ENCODE measurements around the gene SCARB2.

SCARB2 gene

GRCh38 chr4:76256032-76256431 lies 42.4 kb upstream of the SCARB2 start:
- H3K4me2 ChIP-seq (ENCODE audit: insufficient read depth, low read length, poor library complexity, severe bottlenecking): no peak overlapping the region
- H2AK5ac ChIP-seq (ENCODE audit: low read depth, low read length): peak overlapping the region; percentile 28
- H3K4me1 ChIP-seq (ENCODE audit: control insufficient read depth in 2 of 2, insufficient read depth in 1 of 2, low read depth in 1 of 2, low read length in 2 of 2): peaks cover 6 to 8% of the 10 kb centered on the region in 2 donors
- peaks cover 0 to 2% of the 10 kb centered on the region in 2 donors for H3K9me3 ChIP-seq (replicated peaks in 1 of 2; ENCODE audit: control insufficient read depth in 2 of 2, insufficient read depth in 1 of 2, low read depth in 1 of 2, low read length in 2 of 2)
- no peak overlapping the region for H4K8ac ChIP-seq (ENCODE audit: low read depth, low read length)
- H3K23ac ChIP-seq (ENCODE audit: low read depth, low read length, poor library complexity): no peak overlapping the region
- H3K4me3 ChIP-seq (ENCODE audit: low read length in 2 of 2): no peak overlapping the region
- no peak overlapping the region for H2BK15ac ChIP-seq (ENCODE audit: low read length)
- H3K18ac ChIP-seq (ENCODE audit: low read length): peak overlapping the region; percentile 13
- no peak overlapping the region for H2BK120ac ChIP-seq (ENCODE audit: low read depth, low read length)
- no peak overlapping the region for H4K91ac ChIP-seq (ENCODE audit: low read depth, low read length, poor library complexity)
- no peak overlapping the region for H3K27ac ChIP-seq (replicated peaks; ENCODE audit: low read length)
- no peaks in the 10 kb centered on the region for H3K79me1 ChIP-seq (ENCODE audit: low read depth, low read length)
- H3K4ac ChIP-seq (ENCODE audit: low read length): no peak overlapping the region
- H2BK5ac ChIP-seq (ENCODE audit: low read length): no peak overlapping the region
- H3K27me3 ChIP-seq (ENCODE audit: control insufficient read depth in 3 of 3, insufficient read depth in 3 of 3, low read depth in 1 of 3, low read length in 3 of 3): peaks cover 0 to 3% (median 2%) of the 10 kb centered on the region in 3 experiments
- H2BK12ac ChIP-seq (ENCODE audit: low read length): no peak overlapping the region
- H2AFZ ChIP-seq (ENCODE audit: low read length): no peak overlapping the region
- H3K9ac ChIP-seq (ENCODE audit: low read depth, low read length, poor library complexity): no peak overlapping the region
- WGBS, 2 donors (ENCODE audit: extremely low coverage in 2 of 2, insufficient read length in 2 of 2, insufficient replicate concordance in 1 of 2): no CpG with 5 or more reads among the region's 6 CpGs
- H3K14ac ChIP-seq (ENCODE audit: low read length): no peak overlapping the region
- no peak for DNase-seq (ENCODE audit: low spot score)
- no peaks in the 10 kb centered on the region for H3K36me3 ChIP-seq (replicated peaks in 1 of 2; ENCODE audit: control insufficient read depth in 2 of 2, insufficient read depth in 2 of 2, low read length in 2 of 2)

- WGBS, 2 donors (ENCODE audit: extremely low coverage in 2 of 2, insufficient read length in 2 of 2, insufficient replicate concordance in 1 of 2): no CpG with 5 or more reads among the region's 6 CpGs
- Histone ChIP-seq H3K36me3 (replicated peaks in 1 of 2; ENCODE audit: control insufficient read depth in 2 of 2, insufficient read depth in 2 of 2, low read length in 2 of 2) (no peaks in the 10 kb centered on the region), H3K18ac (ENCODE audit: low read length) (no peak overlapping the region)
These were observed 39.9 kb upstream of the SCARB2 start for GRCh38 chr4:76253511-76253910.

GRCh38 chr4:76252271-76252653 lies 38.6 kb upstream of the SCARB2 start:
- peak overlapping the region; percentile 95 for H3K14ac ChIP-seq (ENCODE audit: low read length)
- no peak overlapping the region for H3K18ac ChIP-seq (ENCODE audit: low read length)
- no CpG with 5 or more reads among the region's 8 CpGs for WGBS, 2 donors (ENCODE audit: extremely low coverage in 2 of 2, insufficient read length in 2 of 2, insufficient replicate concordance in 1 of 2)
- no peak overlapping the region for H3K4ac ChIP-seq (ENCODE audit: low read length)
- no peak overlapping the region for H3K27ac ChIP-seq (replicated peaks; ENCODE audit: low read length)
- H3K4me3 ChIP-seq (ENCODE audit: low read length in 2 of 2): peak overlapping the region; percentile 55 to 82
- peak overlapping the region; percentile 46 for H2BK12ac ChIP-seq (ENCODE audit: low read length)
- H3K27me3 ChIP-seq (ENCODE audit: control insufficient read depth in 3 of 3, insufficient read depth in 3 of 3, low read depth in 1 of 3, low read length in 3 of 3): peaks cover 0 to 23% (median 2%) of the 10 kb centered on the region in 3 experiments
- no peaks in the 10 kb centered on the region for H3K9me3 ChIP-seq (replicated peaks in 1 of 2; ENCODE audit: control insufficient read depth in 2 of 2, insufficient read depth in 1 of 2, low read depth in 1 of 2, low read length in 2 of 2)
- peak overlapping the region; percentile 76 for H3K4me2 ChIP-seq (ENCODE audit: insufficient read depth, low read length, poor library complexity, severe bottlenecking)
- H4K8ac ChIP-seq (ENCODE audit: low read depth, low read length): no peak overlapping the region
- H4K91ac ChIP-seq (ENCODE audit: low read depth, low read length, poor library complexity): no peak overlapping the region
- no peak overlapping the region for H3K9ac ChIP-seq (ENCODE audit: low read depth, low read length, poor library complexity)
- peak overlapping the region; percentile 59 for H2BK5ac ChIP-seq (ENCODE audit: low read length)
- DNase-seq (ENCODE audit: low spot score): no peak
- H2BK15ac ChIP-seq (ENCODE audit: low read length): no peak overlapping the region
- H3K79me1 ChIP-seq (ENCODE audit: low read depth, low read length): no peaks in the 10 kb centered on the region
- no peaks in the 10 kb centered on the region for H3K36me3 ChIP-seq (replicated peaks in 1 of 2; ENCODE audit: control insufficient read depth in 2 of 2, insufficient read depth in 2 of 2, low read length in 2 of 2)
- peaks cover 6 to 10% of the 10 kb centered on the region in 2 donors for H3K4me1 ChIP-seq (ENCODE audit: control insufficient read depth in 2 of 2, insufficient read depth in 1 of 2, low read depth in 1 of 2, low read length in 2 of 2)
- H3K23ac ChIP-seq (ENCODE audit: low read depth, low read length, poor library complexity): no peak overlapping the region
- peak overlapping the region; percentile 78 for H2BK120ac ChIP-seq (ENCODE audit: low read depth, low read length)
- peak overlapping the region; percentile 97 for H2AFZ ChIP-seq (ENCODE audit: low read length)
- peak overlapping the region; percentile 91 for H2AK5ac ChIP-seq (ENCODE audit: low read depth, low read length)

More at GRCh38 chr4:76253511-76253910, 39.9 kb upstream of the SCARB2 start:
- no peak overlapping the region for H3K4me3 ChIP-seq (ENCODE audit: low read length in 2 of 2)
- no peaks in the 10 kb centered on the region for H3K9me3 ChIP-seq (replicated peaks in 1 of 2; ENCODE audit: control insufficient read depth in 2 of 2, insufficient read depth in 1 of 2, low read depth in 1 of 2, low read length in 2 of 2)
- H4K91ac ChIP-seq (ENCODE audit: low read depth, low read length, poor library complexity): no peak overlapping the region
- no peak overlapping the region for H3K14ac ChIP-seq (ENCODE audit: low read length)
- no peak overlapping the region for H3K4ac ChIP-seq (ENCODE audit: low read length)
- no peak overlapping the region for H3K4me2 ChIP-seq (ENCODE audit: insufficient read depth, low read length, poor library complexity, severe bottlenecking)
- no peak overlapping the region for H2BK12ac ChIP-seq (ENCODE audit: low read length)
- no peak overlapping the region for H2BK120ac ChIP-seq (ENCODE audit: low read depth, low read length)
- no peak overlapping the region for H2AFZ ChIP-seq (ENCODE audit: low read length)
- H3K27me3 ChIP-seq (ENCODE audit: control insufficient read depth in 3 of 3, insufficient read depth in 3 of 3, low read depth in 1 of 3, low read length in 3 of 3): peaks cover 0 to 23% (median 2%) of the 10 kb centered on the region in 3 experiments
- H3K9ac ChIP-seq (ENCODE audit: low read depth, low read length, poor library complexity): no peak overlapping the region
- no peak for DNase-seq (ENCODE audit: low spot score)
- H2BK15ac ChIP-seq (ENCODE audit: low read length): no peak overlapping the region
- H3K27ac ChIP-seq (replicated peaks; ENCODE audit: low read length): no peak overlapping the region
- no peaks in the 10 kb centered on the region for H3K79me1 ChIP-seq (ENCODE audit: low read depth, low read length)
- H2BK5ac ChIP-seq (ENCODE audit: low read length): no peak overlapping the region
- peaks cover 6 to 10% of the 10 kb centered on the region in 2 donors for H3K4me1 ChIP-seq (ENCODE audit: control insufficient read depth in 2 of 2, insufficient read depth in 1 of 2, low read depth in 1 of 2, low read length in 2 of 2)
- no peak overlapping the region for H3K23ac ChIP-seq (ENCODE audit: low read depth, low read length, poor library complexity)
- no peak overlapping the region for H4K8ac ChIP-seq (ENCODE audit: low read depth, low read length)
- H2AK5ac ChIP-seq (ENCODE audit: low read depth, low read length): no peak overlapping the region

- peak within 1 kb of the TSS; percentile 97 for H2AFZ ChIP-seq (ENCODE audit: low read length)
- peak within 1 kb of the TSS; percentile 95 for H3K14ac ChIP-seq (ENCODE audit: low read length)
- peak within 1 kb of the TSS; percentile 80 for H3K9ac ChIP-seq (ENCODE audit: low read depth, low read length, poor library complexity)
- H3K9me3 ChIP-seq (replicated peaks in 1 of 2; ENCODE audit: control insufficient read depth in 2 of 2, insufficient read depth in 1 of 2, low read depth in 1 of 2, low read length in 2 of 2): no peaks in the 10 kb centered on the region
- peak within 1 kb of the TSS; percentile 76 for H3K23ac ChIP-seq (ENCODE audit: low read depth, low read length, poor library complexity)
- H3K4ac ChIP-seq (ENCODE audit: low read length): no peak within 1 kb of the TSS
- no peak within 1 kb of the TSS for H4K8ac ChIP-seq (ENCODE audit: low read depth, low read length)
- H3K27me3 ChIP-seq (ENCODE audit: control insufficient read depth in 3 of 3, insufficient read depth in 3 of 3, low read depth in 1 of 3, low read length in 3 of 3): peaks cover 0 to 24% (median 2%) of the 10 kb centered on the region in 3 experiments
- peak within 1 kb of the TSS; percentile 54 for H2BK15ac ChIP-seq (ENCODE audit: low read length)
- peak within 1 kb of the TSS; percentile 91 for H2AK5ac ChIP-seq (ENCODE audit: low read depth, low read length)
- peak; percentile 77 for DNase-seq (ENCODE audit: low spot score)
- peak within 1 kb of the TSS; percentile 55 to 82 for H3K4me3 ChIP-seq (ENCODE audit: low read length in 2 of 2)
- peak within 1 kb of the TSS; percentile 95 for H3K18ac ChIP-seq (ENCODE audit: low read length)
- no peak within 1 kb of the TSS for H4K91ac ChIP-seq (ENCODE audit: low read depth, low read length, poor library complexity)
- peak within 1 kb of the TSS; percentile 76 for H3K4me2 ChIP-seq (ENCODE audit: insufficient read depth, low read length, poor library complexity, severe bottlenecking)
- peak within 1 kb of the TSS; percentile 78 for H2BK120ac ChIP-seq (ENCODE audit: low read depth, low read length)
- no CpG with 5 or more reads among the region's 68 CpGs for WGBS, 2 donors (ENCODE audit: extremely low coverage in 2 of 2, insufficient read length in 2 of 2, insufficient replicate concordance in 1 of 2)
- no peak within 1 kb of the TSS for H3K27ac ChIP-seq (replicated peaks; ENCODE audit: low read length)
- peak within 1 kb of the TSS; percentile 59 for H2BK5ac ChIP-seq (ENCODE audit: low read length)
- no peaks in the 10 kb centered on the region for H3K36me3 ChIP-seq (replicated peaks in 1 of 2; ENCODE audit: control insufficient read depth in 2 of 2, insufficient read depth in 2 of 2, low read length in 2 of 2)
- H2BK12ac ChIP-seq (ENCODE audit: low read length): peak within 1 kb of the TSS; percentile 46
- H3K4me1 ChIP-seq (ENCODE audit: control insufficient read depth in 2 of 2, insufficient read depth in 1 of 2, low read depth in 1 of 2, low read length in 2 of 2): peaks cover 6 to 8% of the 10 kb centered on the region in 2 donors
- no peaks in the 10 kb centered on the region for H3K79me1 ChIP-seq (ENCODE audit: low read depth, low read length)
These were observed 38.0 kb upstream of the SCARB2 start, which contains the start of gene FAM47E for GRCh38 chr4:76251441-76252270. FAM47E (plus strand) TSS chr4:76251721; CDS start chr4:76251747, 26 bp downstream.
